Loucy (cell line): ENCODE measurements around the gene FAM13C.

Source experiments
- H2AFZ ChIP-seq: fragments of 200-600 bp; sonication (generic); 2 replicates; pipeline ENCODE4 v1.6.0; 2016; ENCODE audit warnings: antibody characterized with exemption, mild to moderate bottlenecking, low read length, moderate library complexity
- H3F3A ChIP-seq: fragments of 200-600 bp; 2 replicates; pipeline ENCODE4 v1.6.0; 2016; ENCODE audit warnings: antibody characterized with exemption, low read depth, mild to moderate bottlenecking
- H3K27me3 ChIP-seq: fragments of 200-600 bp; sonication (generic); 2 replicates; pipeline ENCODE4 v1.6.1; 2014; ENCODE audit warnings: low read length, mild to moderate bottlenecking; ENCODE audit not compliant: insufficient read depth, poor library complexity, severe bottlenecking
- H3K36me3 ChIP-seq: fragments of 200-600 bp; sonication (generic); 2 replicates; pipeline ENCODE4 v1.6.1; 2016; ENCODE audit warnings: low read length; ENCODE audit not compliant: insufficient read depth
- H3K4me1 ChIP-seq: fragments of 200-600 bp; sonication (generic); 2 replicates; pipeline ENCODE4 v1.5.1; 2014; ENCODE audit warnings: low read length, mild to moderate bottlenecking; ENCODE audit not compliant: insufficient read depth, poor library complexity, severe bottlenecking
- H3K4me2 ChIP-seq: fragments of 200-600 bp; sonication (generic); 2 replicates; pipeline ENCODE4 v1.6.0; 2014; ENCODE audit warnings: antibody characterized with exemption, low read length, low read depth, mild to moderate bottlenecking; ENCODE audit not compliant: poor library complexity, severe bottlenecking
- H3K4me3 ChIP-seq: fragments of 200-600 bp; sonication (generic); 2 replicates; pipeline ENCODE4 v1.5.1; 2014; ENCODE audit warnings: low read length, mild to moderate bottlenecking, mixed read lengths; ENCODE audit not compliant: poor library complexity, severe bottlenecking
- H3K79me2 ChIP-seq: fragments of 200-600 bp; sonication (generic); 2 replicates; pipeline ENCODE4 v1.6.1; 2014; ENCODE audit warnings: low read length; ENCODE audit not compliant: insufficient read depth
- H3K9ac ChIP-seq: fragments of 200-600 bp; sonication (generic); 2 replicates; pipeline ENCODE4 v1.6.0; 2014; ENCODE audit warnings: mild to moderate bottlenecking, low read depth, low read length, moderate library complexity; ENCODE audit not compliant: poor library complexity, severe bottlenecking
- H3K9me2 ChIP-seq: fragments of 200-600 bp; sonication (generic); replicated peaks from 2 replicates; pipeline ENCODE4 v1.6.1; 2016; ENCODE audit warnings: low read depth, low read length, mixed read lengths
- H3K9me3 ChIP-seq: fragments of 200-600 bp; sonication (generic); 2 replicates; pipeline ENCODE4 v1.6.1; 2014; ENCODE audit warnings: mild to moderate bottlenecking, antibody characterized with exemption, low read length, low read depth; ENCODE audit not compliant: insufficient read depth
- H4K20me1 ChIP-seq: fragments of 200-600 bp; sonication (generic); 2 replicates; pipeline ENCODE4 v1.6.0; 2014; ENCODE audit warnings: antibody characterized with exemption, low read length, mild to moderate bottlenecking; ENCODE audit not compliant: insufficient read depth, poor library complexity, severe bottlenecking
- EZH2phosphoT487 ChIP-seq: fragments of 200-600 bp; IDR thresholded peaks from 2 replicates; pipeline ENCODE4 v1.6.1; 2018; ENCODE audit warnings: antibody characterized with exemption, mild to moderate bottlenecking, moderate library complexity, borderline replicate concordance
- TF ChIP-seq, protein P1 (sequence below): fragments of 200-600 bp; sonication (generic); conservative IDR thresholded peaks from 2 replicates; pipeline ENCODE4 v1.5.1; 2014; ENCODE audit warnings: mild to moderate bottlenecking, antibody characterized with exemption, low read length

The FAM13C gene

GRCh38 chr10:59255463-59255862 lies 106.9 kb downstream of the FAM13C start:
- H3K4me3 ChIP-seq = no peak overlapping the region
- TF ChIP-seq, protein P1, sequence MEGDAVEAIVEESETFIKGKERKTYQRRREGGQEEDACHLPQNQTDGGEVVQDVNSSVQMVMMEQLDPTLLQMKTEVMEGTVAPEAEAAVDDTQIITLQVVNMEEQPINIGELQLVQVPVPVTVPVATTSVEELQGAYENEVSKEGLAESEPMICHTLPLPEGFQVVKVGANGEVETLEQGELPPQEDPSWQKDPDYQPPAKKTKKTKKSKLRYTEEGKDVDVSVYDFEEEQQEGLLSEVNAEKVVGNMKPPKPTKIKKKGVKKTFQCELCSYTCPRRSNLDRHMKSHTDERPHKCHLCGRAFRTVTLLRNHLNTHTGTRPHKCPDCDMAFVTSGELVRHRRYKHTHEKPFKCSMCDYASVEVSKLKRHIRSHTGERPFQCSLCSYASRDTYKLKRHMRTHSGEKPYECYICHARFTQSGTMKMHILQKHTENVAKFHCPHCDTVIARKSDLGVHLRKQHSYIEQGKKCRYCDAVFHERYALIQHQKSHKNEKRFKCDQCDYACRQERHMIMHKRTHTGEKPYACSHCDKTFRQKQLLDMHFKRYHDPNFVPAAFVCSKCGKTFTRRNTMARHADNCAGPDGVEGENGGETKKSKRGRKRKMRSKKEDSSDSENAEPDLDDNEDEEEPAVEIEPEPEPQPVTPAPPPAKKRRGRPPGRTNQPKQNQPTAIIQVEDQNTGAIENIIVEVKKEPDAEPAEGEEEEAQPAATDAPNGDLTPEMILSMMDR = no peak
- no peak for TF ChIP-seq EZH2phosphoT487

GRCh38 chr10:59252491-59252890 lies 109.9 kb downstream of the FAM13C start:
- Histone ChIP-seq H3K27me3 (no peaks in the 10 kb centered on the region), H3K9me3 (no peaks in the 10 kb centered on the region), H3K4me1 (no peaks in the 10 kb centered on the region), H3K9me2 (no peaks in the 10 kb centered on the region), H3K4me2 (no peak overlapping the region), H3K36me3 (no peaks in the 10 kb centered on the region), H2AFZ (no peak overlapping the region), H3F3A (no peaks in the 10 kb centered on the region), H4K20me1 (no peaks in the 10 kb centered on the region), H3K4me3 (no peak overlapping the region), H3K9ac (no peak overlapping the region), H3K79me2 (no peaks in the 10 kb centered on the region)
- TF ChIP-seq, protein P1 = no peak
- no peak for TF ChIP-seq EZH2phosphoT487

More at GRCh38 chr10:59255463-59255862, 106.9 kb downstream of the FAM13C start:
- Histone ChIP-seq H3K9me2 (no peaks in the 10 kb centered on the region), H3K27me3 (no peaks in the 10 kb centered on the region), H3K79me2 (no peaks in the 10 kb centered on the region), H3K4me1 (no peaks in the 10 kb centered on the region), H3K9ac (no peak overlapping the region), H4K20me1 (no peaks in the 10 kb centered on the region), H3K36me3 (no peaks in the 10 kb centered on the region), H3K4me2 (no peak overlapping the region), H2AFZ (no peak overlapping the region), H3F3A (no peaks in the 10 kb centered on the region), H3K9me3 (no peaks in the 10 kb centered on the region)

- TF ChIP-seq EZH2phosphoT487 = no peak
- TF ChIP-seq, protein P1 = no peak
- no peaks in the 10 kb centered on the region for H3K36me3 ChIP-seq
Measured at GRCh38 chr10:59245686-59246085, 116.7 kb downstream of the FAM13C start.

More at GRCh38 chr10:59245686-59246085, 116.7 kb downstream of the FAM13C start:
- H2AFZ ChIP-seq = no peak overlapping the region
- no peaks in the 10 kb centered on the region for H3K79me2 ChIP-seq
- H3F3A ChIP-seq = no peaks in the 10 kb centered on the region
- H3K4me2 ChIP-seq = no peak overlapping the region
- no peaks in the 10 kb centered on the region for H3K4me1 ChIP-seq
- H4K20me1 ChIP-seq = no peaks in the 10 kb centered on the region
- H3K9me3 ChIP-seq = no peaks in the 10 kb centered on the region
- no peaks in the 10 kb centered on the region for H3K9me2 ChIP-seq
- no peak overlapping the region for H3K9ac ChIP-seq
- H3K4me3 ChIP-seq = no peak overlapping the region
- H3K27me3 ChIP-seq = no peaks in the 10 kb centered on the region
